Bronchial epithelial cell (primary cell): ENCODE results near the gene MAFF. TPM values are rescaled to one million over a fixed set of nuclear protein-coding genes. Genes with fewer than 3 reads are reported as not detected.

Experiments
- DNase-seq: peaks from one replicate; pipeline ENCODE4 v3.0.0-alpha.2; 2010; ENCODE audit warnings: low read depth
- FAIRE-seq: peaks from 2 replicates; lab custom pipeline; 2011; peaks lifted over from hg19 to GRCh38; lab: Jason Lieb, UNC
- H3K27me3 ChIP-seq: 2 replicates; pipeline ENCODE4 v1.5.1; 2011; ENCODE audit warnings: low read length; ENCODE audit not compliant: control insufficient read depth, insufficient read depth
- H3K36me3 ChIP-seq: 2 replicates; pipeline ENCODE4 v1.5.1; 2011; ENCODE audit warnings: low read length; ENCODE audit not compliant: control insufficient read depth, insufficient read depth
- H3K4me3 ChIP-seq: 2 replicates; pipeline ENCODE4 v1.5.1; 2011; ENCODE audit warnings: mild to moderate bottlenecking, low read depth, low read length, control low read depth
- total RNA-seq: library from RNA; depleted of rRNA; stranded (reverse); fragments of >200 nt; gene quantifications from 2 replicates; pipeline ENCODE4 v1.2.1, GENCODE V29; 2014
- TF ChIP-seq, protein P1 (sequence below): IDR thresholded peaks from 2 replicates; pipeline ENCODE4 v1.5.1; 2011; ENCODE audit warnings: mild to moderate bottlenecking, moderate library complexity, low read length, control low read depth, inconsistent platforms; ENCODE audit not compliant: insufficient read depth, severe bottlenecking

The MAFF gene
- total RNA-seq, 1 donor from 2014 or later = 25.0 TPM

DNA sequence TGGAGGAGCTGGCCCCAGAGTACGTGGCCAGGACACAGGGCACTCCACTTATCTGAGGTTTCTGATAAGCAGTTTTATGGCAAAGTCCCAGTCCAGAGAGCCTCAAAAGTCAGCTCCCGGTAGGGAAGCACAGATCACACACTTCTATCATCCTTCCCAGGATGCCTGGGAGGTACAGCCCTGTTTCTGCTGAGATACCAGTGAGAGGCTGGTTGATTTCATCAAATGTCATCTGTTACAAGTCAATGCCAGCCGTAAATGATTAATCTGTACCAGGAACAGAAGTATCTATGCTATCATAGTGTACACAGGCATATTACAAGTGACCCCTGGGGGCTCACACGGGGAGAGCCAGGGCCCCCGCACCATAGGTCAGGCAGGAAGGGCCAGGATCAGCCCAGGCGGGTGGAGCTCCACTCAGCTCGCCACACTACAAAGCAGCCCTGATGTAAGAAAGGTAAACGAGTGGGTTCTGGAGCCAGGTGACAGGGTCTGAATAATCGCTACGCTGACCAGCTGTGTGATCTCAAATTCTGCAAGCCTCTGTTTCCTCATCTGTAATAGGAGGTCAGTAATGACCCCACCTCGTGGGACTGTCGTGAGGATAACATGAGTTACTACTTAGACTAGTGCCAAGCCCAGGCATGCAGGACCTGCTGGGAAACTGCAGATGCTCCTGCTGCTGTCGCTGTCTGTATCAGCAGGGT is 37.8 kb upstream of the MAFF start:
- H3K27me3 ChIP-seq = no peaks in the 10 kb centered on the region
- DNase-seq = no peak
- no peak overlapping the region for H3K4me3 ChIP-seq
- TF ChIP-seq, protein P1, sequence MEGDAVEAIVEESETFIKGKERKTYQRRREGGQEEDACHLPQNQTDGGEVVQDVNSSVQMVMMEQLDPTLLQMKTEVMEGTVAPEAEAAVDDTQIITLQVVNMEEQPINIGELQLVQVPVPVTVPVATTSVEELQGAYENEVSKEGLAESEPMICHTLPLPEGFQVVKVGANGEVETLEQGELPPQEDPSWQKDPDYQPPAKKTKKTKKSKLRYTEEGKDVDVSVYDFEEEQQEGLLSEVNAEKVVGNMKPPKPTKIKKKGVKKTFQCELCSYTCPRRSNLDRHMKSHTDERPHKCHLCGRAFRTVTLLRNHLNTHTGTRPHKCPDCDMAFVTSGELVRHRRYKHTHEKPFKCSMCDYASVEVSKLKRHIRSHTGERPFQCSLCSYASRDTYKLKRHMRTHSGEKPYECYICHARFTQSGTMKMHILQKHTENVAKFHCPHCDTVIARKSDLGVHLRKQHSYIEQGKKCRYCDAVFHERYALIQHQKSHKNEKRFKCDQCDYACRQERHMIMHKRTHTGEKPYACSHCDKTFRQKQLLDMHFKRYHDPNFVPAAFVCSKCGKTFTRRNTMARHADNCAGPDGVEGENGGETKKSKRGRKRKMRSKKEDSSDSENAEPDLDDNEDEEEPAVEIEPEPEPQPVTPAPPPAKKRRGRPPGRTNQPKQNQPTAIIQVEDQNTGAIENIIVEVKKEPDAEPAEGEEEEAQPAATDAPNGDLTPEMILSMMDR = no peak
- H3K36me3 ChIP-seq = peaks cover 2% of the 10 kb centered on the region
- FAIRE-seq = no peak

DNA sequence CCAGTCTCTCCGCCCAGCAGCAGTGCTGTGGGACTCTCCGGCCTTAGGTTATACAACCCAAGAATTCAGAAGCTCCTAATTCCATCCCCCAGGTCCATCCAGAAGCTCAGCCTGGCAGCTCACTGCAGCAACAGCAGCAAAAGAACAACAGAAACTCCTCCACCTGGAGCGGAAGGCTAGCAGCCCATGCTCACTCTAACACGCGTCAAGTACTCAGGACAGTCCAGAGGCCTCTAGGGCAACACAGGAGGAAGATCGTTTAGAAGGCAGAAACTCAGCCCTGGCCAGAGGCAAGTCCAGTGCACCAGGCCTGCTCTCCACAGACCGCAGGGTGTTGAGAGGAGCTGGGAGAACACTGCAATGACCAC is 37.3 kb upstream of the MAFF start:
- Histone ChIP-seq H3K4me3 (no peak overlapping the region), H3K36me3 (peaks cover 2% of the 10 kb centered on the region), H3K27me3 (no peaks in the 10 kb centered on the region)
- FAIRE-seq (peak; percentile 86), DNase-seq (no peak)
- TF ChIP-seq, protein P1 = no peak

DNA sequence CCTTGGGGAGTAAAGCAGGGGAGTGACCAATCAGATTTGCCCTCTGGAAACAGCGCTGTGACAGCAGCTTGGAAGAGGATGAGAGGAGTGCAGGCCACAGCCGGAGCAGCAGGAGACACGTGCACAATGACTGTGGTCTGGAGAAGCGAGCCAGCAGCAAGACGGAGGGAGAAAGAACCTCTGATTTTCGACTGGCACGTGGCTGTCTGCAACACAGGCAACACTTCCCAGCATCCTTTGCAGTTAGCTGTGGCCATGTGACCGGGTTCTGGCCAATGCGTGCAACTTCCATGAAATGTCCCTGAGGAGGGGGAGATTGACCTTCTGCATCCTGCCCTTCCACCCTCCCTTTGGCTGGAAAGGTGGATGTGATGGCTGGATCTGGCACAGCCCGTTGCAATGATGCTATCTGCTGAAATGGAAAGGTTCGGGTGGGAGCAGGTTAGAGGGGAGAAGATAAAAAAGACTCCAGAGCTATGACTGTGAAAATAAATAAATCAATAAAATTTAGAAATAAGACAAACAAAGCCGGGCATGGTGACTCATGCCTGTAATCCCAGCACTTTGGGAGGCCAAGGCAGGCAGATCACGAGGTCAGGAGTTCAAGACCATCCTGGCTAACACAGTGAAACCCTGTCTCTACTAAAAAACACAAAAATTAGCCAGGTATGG is 35.7 kb upstream of the MAFF start:
- Histone ChIP-seq H3K4me3 (no peak overlapping the region), H3K27me3 (no peaks in the 10 kb centered on the region), H3K36me3 (peaks cover 2% of the 10 kb centered on the region)
- TF ChIP-seq, protein P1 = no peak
- DNase-seq = no peak
- no peak for FAIRE-seq

DNA sequence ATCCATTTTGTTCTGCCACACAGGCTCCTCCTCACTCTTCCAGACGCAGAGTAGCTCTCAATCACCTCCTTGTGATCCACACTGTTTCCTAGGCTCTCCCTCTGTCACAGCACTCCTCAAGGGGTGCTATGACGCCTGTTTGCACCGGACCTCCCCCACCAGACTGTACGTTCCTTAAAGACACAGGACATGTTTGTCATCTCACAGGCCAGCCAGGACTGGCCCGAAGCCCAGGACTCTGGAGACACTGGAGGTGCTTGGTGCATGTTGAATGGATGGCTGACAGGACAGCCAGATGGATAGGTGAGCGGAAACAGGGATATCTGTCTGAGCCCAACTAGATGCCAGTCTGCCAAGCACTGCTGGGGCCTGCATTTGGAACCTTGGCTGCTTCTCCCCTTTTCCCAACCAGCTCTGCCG is 33.8 kb upstream of the MAFF start:
- Histone ChIP-seq H3K36me3 (peaks cover 2% of the 10 kb centered on the region), H3K4me3 (no peak overlapping the region), H3K27me3 (no peaks in the 10 kb centered on the region)
- FAIRE-seq (peak; percentile 80), DNase-seq (peak; percentile 63)
- TF ChIP-seq, protein P1 = no peak

DNA sequence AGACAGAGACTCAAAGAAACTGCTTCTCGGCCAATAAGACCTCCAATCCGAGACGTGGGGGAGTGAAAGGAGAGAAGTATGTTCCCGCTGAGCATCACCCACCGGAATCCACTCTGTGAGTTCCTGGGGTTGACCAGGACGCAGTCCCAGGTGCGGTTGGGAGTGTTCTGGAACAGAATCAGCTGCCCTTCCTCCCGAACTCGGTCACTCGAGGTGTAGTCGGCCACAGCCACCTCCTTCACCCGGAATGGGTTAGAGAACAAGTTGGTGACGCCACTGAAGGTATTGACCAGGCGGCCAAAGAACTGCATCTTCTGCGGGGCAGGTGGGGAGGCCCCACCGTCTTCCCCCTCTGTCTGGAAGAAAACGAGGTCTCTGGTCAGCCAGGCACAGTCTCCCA is 32.7 kb upstream of the MAFF start:
- Histone ChIP-seq H3K27me3 (no peaks in the 10 kb centered on the region), H3K4me3 (no peak overlapping the region), H3K36me3 (peaks cover 2% of the 10 kb centered on the region)
- TF ChIP-seq, protein P1 = no peak
- DNase-seq = no peak
- no peak for FAIRE-seq

DNA sequence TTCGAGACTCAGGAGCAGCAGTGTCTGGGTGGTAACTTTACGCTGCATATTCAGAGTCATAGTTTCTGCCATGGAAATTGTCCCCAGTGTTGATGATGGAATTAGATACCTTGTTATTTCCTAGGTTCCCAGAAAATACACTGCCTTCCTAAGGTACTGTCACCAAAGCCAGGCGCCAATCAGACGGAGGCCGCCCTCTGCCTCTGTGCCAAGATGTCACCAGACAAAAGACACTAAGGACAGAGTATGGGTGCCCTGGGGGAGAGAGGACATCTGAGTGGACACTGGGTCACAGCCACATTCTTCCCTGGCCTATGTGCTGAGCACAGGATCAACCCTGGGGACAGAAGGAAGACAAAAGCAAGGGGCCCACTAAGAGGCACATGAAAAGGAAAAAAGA is 31.3 kb upstream of the MAFF start:
- Histone ChIP-seq H3K36me3 (peaks cover 2% of the 10 kb centered on the region), H3K27me3 (no peaks in the 10 kb centered on the region), H3K4me3 (no peak overlapping the region)
- FAIRE-seq (peak; percentile 18), DNase-seq (no peak)
- TF ChIP-seq, protein P1 = no peak
